COLO668 (cell line): Measurements from ENCODE around the gene DLGAP3.
A peak's percentile ranks its signal among the peaks of the same experiment; 100 is the strongest.

ENCODE experiments used
- DNase-seq: peaks from one replicate; lab custom pipeline; 2025; ENCODE audit not compliant: unreplicated experiment; lab: John Stamatoyannopoulos, UW

DLGAP3 gene

DNA sequence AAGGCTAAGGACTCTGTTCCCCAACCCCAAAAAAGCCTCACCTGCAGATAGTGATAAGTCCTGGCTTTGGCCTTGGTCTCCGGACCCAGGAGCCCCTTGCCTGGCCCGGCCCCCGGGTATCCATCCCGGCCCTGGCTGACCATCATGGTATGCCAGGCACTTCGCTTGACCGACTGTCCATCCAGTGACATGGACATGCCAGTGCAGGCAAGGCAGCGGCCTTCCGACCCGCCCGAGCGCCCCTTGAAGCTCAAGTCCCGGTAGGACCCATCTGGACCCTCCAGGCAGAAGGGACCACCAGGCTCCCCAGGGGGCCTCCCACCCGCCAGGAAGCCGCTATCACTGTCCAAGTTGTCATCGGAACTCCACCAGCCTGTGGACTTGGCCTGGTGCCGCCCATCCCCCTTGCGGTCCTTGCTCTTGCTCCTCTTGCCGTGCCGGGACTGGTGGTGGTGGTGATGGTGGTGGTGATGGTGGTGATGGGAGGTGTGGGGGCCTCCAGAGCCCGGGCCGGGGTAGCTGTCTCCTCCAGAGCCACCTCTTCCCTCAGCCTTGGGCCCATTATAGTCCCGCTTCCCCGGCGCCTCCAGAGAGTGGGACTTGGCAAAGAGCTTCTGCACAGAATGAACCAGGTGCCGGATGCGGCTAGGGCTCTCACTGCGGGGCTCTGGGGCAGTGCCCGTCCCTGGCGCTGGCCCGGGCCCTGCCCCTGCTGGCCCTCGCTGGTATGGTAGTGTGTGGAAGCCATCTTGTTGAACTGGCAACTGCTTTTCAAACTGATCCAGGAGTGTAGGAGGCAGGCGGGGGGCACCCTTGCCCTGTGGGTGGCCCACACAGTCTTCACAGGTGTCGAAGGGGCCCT lies 25.0 kb downstream of the DLGAP3 start:
- no peak for DNase-seq

GRCh38 chr1:34901919-34902318 lies 27.5 kb downstream of the DLGAP3 start:
- DNase-seq = no peak

DNA sequence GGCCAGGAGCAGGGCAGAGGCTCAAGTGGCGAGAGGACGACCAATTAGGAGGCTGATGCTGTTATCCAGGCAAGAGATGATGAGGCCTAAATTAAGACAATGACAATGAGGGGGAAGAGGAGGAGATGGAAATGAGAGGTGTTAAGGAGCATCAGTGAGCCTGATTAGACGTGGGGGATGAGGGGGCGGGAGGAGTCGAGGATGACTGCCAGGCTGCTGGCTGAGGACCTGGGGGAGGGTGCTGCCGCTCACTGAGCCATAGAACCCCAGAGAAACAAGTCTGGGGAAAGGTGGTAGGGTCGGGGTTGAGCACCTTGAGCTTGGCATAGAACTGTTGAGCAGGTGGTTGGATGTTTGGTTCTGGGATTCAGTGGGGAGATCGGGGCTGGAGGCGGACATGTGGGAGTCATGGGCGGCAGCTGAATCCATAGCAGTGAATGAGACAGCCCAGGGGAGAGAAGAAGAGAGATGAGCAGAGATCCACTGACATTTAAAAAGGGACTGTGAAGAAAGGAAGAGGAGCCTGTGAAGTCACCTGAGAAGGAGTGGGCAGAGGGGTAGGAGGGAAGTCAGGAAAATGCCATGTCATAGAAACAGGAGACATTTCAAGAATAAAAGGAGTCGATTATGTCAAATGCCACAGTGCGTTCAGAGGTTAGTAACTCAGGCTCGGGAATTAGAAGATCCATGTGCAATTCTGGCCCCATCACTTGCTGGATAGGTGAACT lies 28.5 kb downstream of the DLGAP3 start:
- no peak for DNase-seq

DNA sequence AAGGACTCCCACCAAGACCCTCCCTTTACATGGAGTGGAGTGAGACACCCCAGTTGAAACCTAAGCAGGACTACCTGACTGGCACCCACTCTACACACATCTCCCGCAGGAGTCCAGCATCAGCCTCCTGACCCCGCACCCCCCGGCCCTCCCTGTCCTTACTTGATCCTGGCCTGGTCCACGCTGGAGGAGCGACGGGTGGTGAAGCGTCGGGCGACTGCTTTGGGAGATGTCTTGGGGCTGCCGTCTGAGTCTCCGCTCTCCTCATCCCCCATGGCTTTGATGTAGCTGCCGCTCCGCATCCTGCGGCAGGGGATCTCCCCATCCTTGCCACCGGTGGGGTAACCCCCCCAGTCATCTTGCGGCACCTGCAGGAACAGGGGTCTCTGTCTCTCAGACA lies 29.5 kb downstream of the DLGAP3 start:
- no peak for DNase-seq

GRCh38 chr1:34899471-34899870 lies 30.0 kb downstream of the DLGAP3 start:
- no peak for DNase-seq

DNA sequence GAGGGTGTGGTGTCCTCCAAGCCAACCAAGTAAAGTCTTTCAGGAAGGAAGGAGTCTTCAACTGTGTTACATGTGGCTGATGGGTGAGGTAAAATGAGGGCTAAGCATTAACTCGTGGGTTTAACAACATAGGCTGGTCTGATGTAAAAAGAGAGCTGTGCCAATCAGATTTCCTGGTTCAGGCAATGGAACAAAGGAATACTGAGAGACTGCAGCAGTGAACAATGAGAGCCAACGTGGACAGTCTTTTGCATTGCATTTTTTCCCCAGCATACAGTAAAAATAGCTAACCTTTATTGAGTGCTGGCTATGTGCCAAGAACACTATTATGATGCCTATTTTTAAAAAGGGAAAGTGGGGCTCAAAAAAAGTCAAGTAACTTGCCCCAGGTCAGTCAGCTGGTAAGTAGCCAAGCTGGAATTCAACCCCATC lies 31.1 kb downstream of the DLGAP3 start:
- no peak for DNase-seq

DNA sequence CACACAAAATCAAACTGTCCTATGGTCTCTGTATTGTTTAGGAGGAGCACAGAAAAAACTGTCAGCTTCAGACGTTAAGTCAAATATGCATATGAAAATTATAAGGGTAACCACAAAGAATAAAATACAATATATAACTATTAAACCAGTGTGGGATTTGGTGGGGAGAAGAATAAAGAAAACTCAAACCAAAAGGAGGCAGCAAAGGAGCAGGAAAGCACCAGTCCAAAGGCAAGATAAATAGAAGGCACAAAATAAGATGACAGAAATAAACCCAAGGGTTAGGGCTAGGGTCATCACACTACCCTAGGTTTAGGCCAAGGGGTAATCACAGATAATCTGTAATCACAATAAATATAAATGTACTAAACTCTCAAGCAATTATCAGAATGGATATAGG lies 32.8 kb downstream of the DLGAP3 start:
- DNase-seq = no peak

GRCh38 chr1:34889705-34890104 lies 39.7 kb downstream of the DLGAP3 start:
- DNase-seq = no peak

GRCh38 chr1:34887593-34887992 lies 41.9 kb downstream of the DLGAP3 start:
- DNase-seq = no peak

GRCh38 chr1:34885405-34886247 lies 43.8 kb downstream of the DLGAP3 start:
- peak; percentile 60 for DNase-seq

- peak; percentile 56 for DNase-seq
These were observed 44.5 kb downstream of the DLGAP3 start for GRCh38 chr1:34884961-34885360.

- no peak for DNase-seq
These were observed 44.9 kb downstream of the DLGAP3 start for GRCh38 chr1:34884536-34884935.

GRCh38 chr1:34879230-34879629 lies 50.2 kb downstream of the DLGAP3 start:
- no peak for DNase-seq

DNA sequence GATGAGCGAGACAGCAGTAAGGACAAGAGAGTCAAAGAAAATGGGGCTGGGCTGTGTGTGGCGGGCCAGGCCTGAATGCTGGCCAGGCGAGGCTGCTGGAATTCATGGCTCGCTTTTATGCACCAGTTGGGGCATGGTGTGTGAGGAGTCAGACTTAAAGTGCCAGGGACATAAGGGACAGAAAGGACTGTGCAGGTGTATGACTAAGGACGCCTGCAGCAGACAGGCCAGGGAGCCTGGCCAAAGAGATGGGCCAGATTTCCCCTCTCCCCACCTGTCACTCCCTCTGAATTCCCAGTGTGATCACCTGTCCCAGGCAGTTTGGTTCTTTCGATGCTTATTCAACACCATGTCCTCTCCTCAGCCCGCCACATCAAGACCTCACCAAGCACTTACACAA lies 53.0 kb downstream of the DLGAP3 start:
- DNase-seq = no peak

DNA sequence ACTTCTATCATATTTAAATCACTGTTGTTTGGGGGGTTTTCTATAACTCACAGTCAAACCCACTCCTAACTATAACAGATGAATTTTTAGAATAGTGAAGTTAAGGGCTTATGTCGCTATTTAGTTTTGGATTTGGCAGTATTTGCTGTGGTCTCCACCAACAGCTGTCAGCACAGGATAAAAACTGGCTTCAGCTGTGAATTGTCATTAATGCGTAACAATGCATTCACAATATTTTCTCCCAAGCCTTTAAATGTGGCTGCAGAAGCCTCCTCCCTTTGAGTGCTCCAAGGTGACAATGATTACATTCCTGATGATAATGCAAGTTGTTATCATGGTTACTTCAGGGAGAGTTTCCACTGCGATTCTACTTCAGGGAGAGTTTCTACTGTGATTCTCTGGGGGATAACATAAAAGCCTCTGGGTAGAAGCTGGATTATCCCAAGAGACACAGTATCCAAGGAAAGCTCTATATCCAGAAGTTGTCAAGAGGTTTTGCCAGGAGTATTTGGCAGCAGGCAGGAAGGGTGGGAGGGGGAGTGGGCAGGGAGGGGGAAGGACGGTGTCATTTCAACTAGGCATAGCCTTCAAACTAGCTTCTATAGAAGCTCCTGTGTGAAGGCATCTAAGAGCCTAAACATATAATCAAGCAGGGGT lies 55.0 kb downstream of the DLGAP3 start:
- no peak for DNase-seq

DNA sequence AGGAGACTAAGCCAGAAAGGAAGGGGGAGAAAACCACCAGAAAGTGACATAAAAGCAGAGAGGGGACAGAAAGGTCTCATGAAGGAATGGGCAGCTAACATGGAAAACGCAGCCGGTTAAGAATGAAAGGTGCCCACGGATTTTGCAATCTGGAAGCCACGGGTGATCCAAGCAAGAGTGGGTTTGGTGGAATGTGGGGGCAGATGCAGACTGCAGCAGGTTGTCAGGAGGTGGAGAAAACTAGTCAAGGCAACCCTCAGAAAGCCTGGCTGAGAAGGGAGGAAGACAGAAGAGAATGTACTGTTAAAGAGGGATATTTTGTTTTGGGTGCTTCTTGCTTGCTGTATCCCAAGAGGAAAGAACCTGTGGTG lies 57.3 kb downstream of the DLGAP3 start:
- DNase-seq = no peak

GRCh38 chr1:34871443-34872132 lies 57.9 kb downstream of the DLGAP3 start:
- DNase-seq = no peak

GRCh38 chr1:34870395-34870794 lies 59.1 kb downstream of the DLGAP3 start:
- DNase-seq = no peak

DNA sequence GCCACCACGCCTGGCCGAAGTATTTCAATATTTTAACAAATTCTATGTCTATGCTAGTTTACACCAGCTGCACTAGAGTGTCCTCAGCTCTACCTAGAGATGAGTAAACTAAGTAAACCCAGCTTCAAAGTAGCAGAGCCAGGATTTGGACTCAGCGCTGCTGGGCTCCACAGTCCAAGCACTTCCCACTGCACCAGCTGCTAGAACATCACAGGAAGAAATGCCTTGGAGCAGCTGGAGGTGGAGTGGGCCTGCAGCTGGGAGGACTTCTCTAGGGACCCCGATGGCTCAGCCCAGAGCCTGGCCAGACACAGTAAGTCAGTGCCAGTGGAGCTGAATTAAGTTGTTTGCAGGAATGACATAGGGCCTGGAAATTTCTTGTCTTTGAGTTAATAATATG lies 59.7 kb downstream of the DLGAP3 start:
- DNase-seq = no peak
